ENCODE data around the gene ZCCHC18.

DNA sequence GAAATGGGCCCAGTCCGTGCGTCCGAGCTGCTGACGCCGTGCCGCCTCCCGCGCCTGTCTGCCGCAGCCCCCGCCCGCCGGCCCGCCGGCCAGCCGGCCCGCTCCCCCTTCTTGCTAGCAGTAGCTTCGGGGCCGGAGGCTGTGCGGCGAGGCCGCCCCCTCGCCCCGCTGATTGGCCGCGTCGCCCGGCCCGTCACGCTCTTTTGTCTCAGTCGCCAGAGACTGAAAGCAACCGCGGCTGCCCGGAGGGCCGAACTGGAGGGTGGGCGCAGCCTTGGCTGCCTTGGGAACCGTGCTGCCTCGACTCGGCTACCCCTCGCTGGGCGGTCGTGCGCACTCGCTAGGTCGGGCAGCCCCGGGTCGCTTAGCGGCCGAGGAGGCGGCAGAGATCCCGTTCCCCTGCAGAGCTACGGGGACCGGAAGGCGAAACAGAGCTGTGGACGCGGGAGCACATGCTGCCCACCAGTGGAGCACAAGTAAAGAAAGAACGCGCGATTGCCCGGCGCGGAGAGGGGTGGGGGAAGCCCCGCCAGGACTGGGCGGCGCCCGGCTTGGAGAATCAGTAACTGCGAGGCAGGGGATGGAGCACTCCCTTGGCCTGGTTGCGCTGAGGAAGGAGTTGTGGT is at the start of gene ZCCHC18:
- no peak for TF ChIP-seq POLR2A (IDR thresholded peaks at IDR 0.05)
- TF ChIP-seq, protein P1, sequence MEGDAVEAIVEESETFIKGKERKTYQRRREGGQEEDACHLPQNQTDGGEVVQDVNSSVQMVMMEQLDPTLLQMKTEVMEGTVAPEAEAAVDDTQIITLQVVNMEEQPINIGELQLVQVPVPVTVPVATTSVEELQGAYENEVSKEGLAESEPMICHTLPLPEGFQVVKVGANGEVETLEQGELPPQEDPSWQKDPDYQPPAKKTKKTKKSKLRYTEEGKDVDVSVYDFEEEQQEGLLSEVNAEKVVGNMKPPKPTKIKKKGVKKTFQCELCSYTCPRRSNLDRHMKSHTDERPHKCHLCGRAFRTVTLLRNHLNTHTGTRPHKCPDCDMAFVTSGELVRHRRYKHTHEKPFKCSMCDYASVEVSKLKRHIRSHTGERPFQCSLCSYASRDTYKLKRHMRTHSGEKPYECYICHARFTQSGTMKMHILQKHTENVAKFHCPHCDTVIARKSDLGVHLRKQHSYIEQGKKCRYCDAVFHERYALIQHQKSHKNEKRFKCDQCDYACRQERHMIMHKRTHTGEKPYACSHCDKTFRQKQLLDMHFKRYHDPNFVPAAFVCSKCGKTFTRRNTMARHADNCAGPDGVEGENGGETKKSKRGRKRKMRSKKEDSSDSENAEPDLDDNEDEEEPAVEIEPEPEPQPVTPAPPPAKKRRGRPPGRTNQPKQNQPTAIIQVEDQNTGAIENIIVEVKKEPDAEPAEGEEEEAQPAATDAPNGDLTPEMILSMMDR (IDR thresholded peaks at IDR 0.05): no peak
- TF ChIP-seq POLR2AphosphoS5 (IDR thresholded peaks at IDR 0.05): peak in 1 of 3 donors; percentile 10
